MM.1S (cell line): ENCODE measurements around the gene FLT4.

Experiments
- EZH2 ChIP-seq: fragments of 300-600 bp; sonication (generic); optimal IDR thresholded peaks from 2 replicates; pipeline ENCODE3; 2017; ENCODE audit warnings: low read depth, mild to moderate bottlenecking, antibody characterized with exemption, low read length, mixed read lengths
- EZH2phosphoT487 ChIP-seq: fragments of 300-600 bp; sonication (generic); IDR thresholded peaks from 2 replicates; pipeline ENCODE4 v1.6.1; 2018; ENCODE audit warnings: antibody characterized with exemption, low read length
- TF ChIP-seq, protein P1 (sequence below): fragments of 300-600 bp; sonication (generic); IDR thresholded peaks from 2 replicates; pipeline ENCODE4 v1.5.1; 2016; ENCODE audit warnings: antibody characterized with exemption, low read length, mixed read lengths

DNA sequence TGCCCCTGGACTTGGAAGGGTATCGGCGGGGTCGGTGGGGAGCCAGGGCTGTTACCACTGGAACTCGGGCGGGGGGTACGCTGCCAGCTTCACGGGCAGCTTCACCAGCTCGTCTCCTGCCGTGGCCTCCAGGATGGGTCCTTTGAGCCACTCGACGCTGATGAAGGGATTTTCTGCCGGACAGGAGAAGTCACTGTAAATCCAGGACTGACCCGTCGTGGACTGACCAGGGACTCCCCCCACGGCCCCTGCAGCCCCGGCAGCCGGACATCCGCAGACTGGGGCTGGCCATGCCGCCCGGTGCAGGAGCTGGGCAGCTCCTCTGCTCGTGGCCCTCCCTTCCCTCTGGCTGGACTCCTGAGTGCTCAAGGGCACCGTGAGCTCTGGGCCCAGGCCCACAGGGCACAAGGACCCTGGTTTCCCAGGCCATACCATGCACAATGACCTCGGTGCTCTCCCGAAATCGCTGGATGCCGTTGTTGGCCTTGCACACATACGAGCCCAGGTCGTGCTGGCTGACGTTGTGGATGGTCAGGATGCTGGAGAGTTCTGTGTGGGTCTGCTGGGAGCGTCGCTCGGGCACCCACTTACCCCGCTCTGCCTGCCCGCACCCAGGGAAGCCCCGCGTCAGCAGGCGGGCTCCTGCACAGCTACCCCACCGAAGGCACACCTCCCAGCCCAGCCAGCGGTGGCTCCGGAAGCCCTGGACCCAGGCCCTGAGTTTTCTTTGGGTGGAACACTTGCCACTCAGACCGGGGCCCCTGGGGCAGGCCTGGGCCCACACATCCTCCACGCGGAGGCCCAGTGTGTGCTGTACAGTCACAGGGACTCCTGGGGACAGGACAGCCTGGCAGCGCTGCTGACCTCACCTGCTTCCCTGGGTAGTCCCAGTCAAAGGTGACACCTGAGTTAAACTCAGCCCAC, 20.3 kb downstream of the FLT4 start:
- TF ChIP-seq, protein P1, sequence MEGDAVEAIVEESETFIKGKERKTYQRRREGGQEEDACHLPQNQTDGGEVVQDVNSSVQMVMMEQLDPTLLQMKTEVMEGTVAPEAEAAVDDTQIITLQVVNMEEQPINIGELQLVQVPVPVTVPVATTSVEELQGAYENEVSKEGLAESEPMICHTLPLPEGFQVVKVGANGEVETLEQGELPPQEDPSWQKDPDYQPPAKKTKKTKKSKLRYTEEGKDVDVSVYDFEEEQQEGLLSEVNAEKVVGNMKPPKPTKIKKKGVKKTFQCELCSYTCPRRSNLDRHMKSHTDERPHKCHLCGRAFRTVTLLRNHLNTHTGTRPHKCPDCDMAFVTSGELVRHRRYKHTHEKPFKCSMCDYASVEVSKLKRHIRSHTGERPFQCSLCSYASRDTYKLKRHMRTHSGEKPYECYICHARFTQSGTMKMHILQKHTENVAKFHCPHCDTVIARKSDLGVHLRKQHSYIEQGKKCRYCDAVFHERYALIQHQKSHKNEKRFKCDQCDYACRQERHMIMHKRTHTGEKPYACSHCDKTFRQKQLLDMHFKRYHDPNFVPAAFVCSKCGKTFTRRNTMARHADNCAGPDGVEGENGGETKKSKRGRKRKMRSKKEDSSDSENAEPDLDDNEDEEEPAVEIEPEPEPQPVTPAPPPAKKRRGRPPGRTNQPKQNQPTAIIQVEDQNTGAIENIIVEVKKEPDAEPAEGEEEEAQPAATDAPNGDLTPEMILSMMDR: no peak
- TF ChIP-seq EZH2 (no peak), EZH2phosphoT487 (no peak)
